SK-N-MC (cell line): ENCODE data around the gene MME.

Source experiments
- EZH2 ChIP-seq: fragments of 200-600 bp; sonication (generic); IDR thresholded peaks from one replicate; pipeline ENCODE4 v1.6.1; 2017; ENCODE audit warnings: antibody characterized with exemption
- FOXP2 ChIP-seq: optimal IDR thresholded peaks from 2 replicates; pipeline ENCODE3; 2011; ENCODE audit warnings: mild to moderate bottlenecking, moderate library complexity; ENCODE audit not compliant: insufficient read depth; ENCODE audit errors: extremely low read length, control extremely low read depth
- POLR2AphosphoS5 ChIP-seq: IDR thresholded peaks from 2 replicates; pipeline ENCODE4 v1.6.1; 2012; ENCODE audit warnings: mild to moderate bottlenecking, low read depth, low read length, borderline replicate concordance

- no peak for TF ChIP-seq POLR2AphosphoS5
- TF ChIP-seq EZH2, result no peak
- TF ChIP-seq FOXP2, result no peak
Measured at GRCh38 chr3:155233213-155233612, 153.1 kb downstream of the MME start.
